ENCODE results near the gene USB1. TPM values are rescaled to one million over a fixed set of nuclear protein-coding genes. Genes with fewer than 3 reads are reported as not detected.
A peak's percentile ranks its signal among the peaks of the same experiment; 100 is the strongest.

USB1 gene, protein sequence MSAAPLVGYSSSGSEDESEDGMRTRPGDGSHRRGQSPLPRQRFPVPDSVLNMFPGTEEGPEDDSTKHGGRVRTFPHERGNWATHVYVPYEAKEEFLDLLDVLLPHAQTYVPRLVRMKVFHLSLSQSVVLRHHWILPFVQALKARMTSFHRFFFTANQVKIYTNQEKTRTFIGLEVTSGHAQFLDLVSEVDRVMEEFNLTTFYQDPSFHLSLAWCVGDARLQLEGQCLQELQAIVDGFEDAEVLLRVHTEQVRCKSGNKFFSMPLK
- 35.2 TPM for total RNA-seq
- long read RNA-seq, transcript USB1-201 (7 exons, 2,282 nt), result major isoform, 80 of 103 reads
- long read RNA-seq, partial matches to known transcripts, result 16 of 103 reads
- long read RNA-seq, other reads (novel, unspliced or antisense), result 5 of 103 reads

GRCh38 chr16:58000706-58001676 lies at the start of gene USB1:
Gene USB1 (plus strand): TSS chr16:58001407. CDS start chr16:58001484, 77 bp downstream.
- intact Hi-C loops (cut with micrococcal nuclease), result loop anchor here (5.0 kb wide), 1 partner anchor 104 kb away; no protein-coding TSS in a partner anchor
- DNase-seq, result peak; percentile 92
- Histone ChIP-seq H3K4me1 (peaks cover 52% of the 10 kb centered on the region), H3K4me3 (peak within 1 kb of the TSS; percentile 78), H3K9me3 (replicated peaks) (no peaks in the 10 kb centered on the region), H3K27me3 (ENCODE audit: low read depth) (no peaks in the 10 kb centered on the region), H3K27ac (replicated peaks) (peak within 1 kb of the TSS; percentile 96), H3K36me3 (peaks cover 27% of the 10 kb centered on the region)
- peak; percentile 84 for TF ChIP-seq CTCF (IDR thresholded peaks at IDR 0.05; ENCODE audit: borderline replicate concordance)

- Histone ChIP-seq H3K9me3 (replicated peaks) (no peaks in the 10 kb centered on the region), H3K4me3 (no peak overlapping the region), H3K4me1 (no peaks in the 10 kb centered on the region), H3K27ac (replicated peaks) (no peak overlapping the region), H3K36me3 (no peaks in the 10 kb centered on the region), H3K27me3 (ENCODE audit: low read depth) (peaks cover 22% of the 10 kb centered on the region)
- TF ChIP-seq CTCF (IDR thresholded peaks at IDR 0.05; ENCODE audit: borderline replicate concordance), result no peak
- DNase-seq, result no peak
- intact Hi-C loops (cut with micrococcal nuclease), result no loop called here
Measured at GRCh38 chr16:57952909-57953308, 48.3 kb upstream of the USB1 start.

GRCh38 chr16:57953857-57954256 lies 47.4 kb upstream of the USB1 start:
- intact Hi-C loops (cut with micrococcal nuclease), result no loop called here
- no peaks in the 10 kb centered on the region for H3K9me3 ChIP-seq (replicated peaks)
- H3K4me3 ChIP-seq, result no peak overlapping the region
- no peak for TF ChIP-seq CTCF (IDR thresholded peaks at IDR 0.05; ENCODE audit: borderline replicate concordance)
- DNase-seq, result no peak
- H3K27ac ChIP-seq (replicated peaks), result no peak overlapping the region
- no peaks in the 10 kb centered on the region for H3K4me1 ChIP-seq
- no peaks in the 10 kb centered on the region for H3K36me3 ChIP-seq
- peaks cover 22% of the 10 kb centered on the region for H3K27me3 ChIP-seq (ENCODE audit: low read depth)

GRCh38 chr16:57955572-57956188 lies 45.5 kb upstream of the USB1 start:
- Histone ChIP-seq H3K27ac (replicated peaks) (no peak overlapping the region), H3K36me3 (no peaks in the 10 kb centered on the region), H3K4me3 (no peak overlapping the region), H3K27me3 (ENCODE audit: low read depth) (peaks cover 7% of the 10 kb centered on the region), H3K4me1 (no peaks in the 10 kb centered on the region), H3K9me3 (replicated peaks) (no peaks in the 10 kb centered on the region)
- TF ChIP-seq CTCF (IDR thresholded peaks at IDR 0.05; ENCODE audit: borderline replicate concordance), result no peak
- DNase-seq, result no peak
- intact Hi-C loops (cut with micrococcal nuclease), result no loop called here

DNA sequence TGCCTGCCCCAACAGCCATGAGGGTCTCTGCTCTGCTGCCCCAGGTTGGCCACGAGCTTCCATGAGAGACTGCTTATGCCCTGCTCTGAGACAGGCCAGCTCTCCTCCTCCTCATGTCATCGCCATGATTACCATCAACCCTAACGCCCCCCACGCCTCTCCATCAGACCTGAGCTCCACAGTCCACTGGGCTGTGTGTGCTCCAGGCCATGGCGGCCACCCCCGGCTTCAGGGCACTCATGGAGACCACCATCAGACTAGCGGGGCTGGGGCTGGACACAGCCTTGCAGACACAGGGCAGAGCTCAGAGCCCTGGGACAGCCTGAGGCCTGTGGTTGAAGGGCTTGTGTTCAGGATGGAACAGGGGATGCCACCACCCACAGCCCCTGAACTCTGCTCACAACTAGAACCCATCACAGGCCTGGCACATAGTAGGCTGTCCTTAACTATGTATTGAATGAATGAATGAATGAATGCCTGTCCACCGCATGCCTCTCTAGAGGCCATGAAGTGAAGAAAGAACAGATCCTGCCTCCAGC lies 44.9 kb upstream of the USB1 start:
- Histone ChIP-seq H3K4me3 (no peak overlapping the region), H3K9me3 (replicated peaks) (no peaks in the 10 kb centered on the region), H3K27ac (replicated peaks) (no peak overlapping the region), H3K36me3 (no peaks in the 10 kb centered on the region), H3K27me3 (ENCODE audit: low read depth) (peaks cover 7% of the 10 kb centered on the region), H3K4me1 (no peaks in the 10 kb centered on the region)
- TF ChIP-seq CTCF (IDR thresholded peaks at IDR 0.05; ENCODE audit: borderline replicate concordance), result no peak
- no peak for DNase-seq
- intact Hi-C loops (cut with micrococcal nuclease), result no loop called here

Measured in left ventricle myocardium inferior (tissue), 1 donor.